ENCODE results near the gene TLE4.
"Not testable (repeated sequence)": the region's sequence is repeated elsewhere in the genome, so short reads cannot be mapped to it uniquely, and the experiment has no call there.

Gene TLE4

DNA sequence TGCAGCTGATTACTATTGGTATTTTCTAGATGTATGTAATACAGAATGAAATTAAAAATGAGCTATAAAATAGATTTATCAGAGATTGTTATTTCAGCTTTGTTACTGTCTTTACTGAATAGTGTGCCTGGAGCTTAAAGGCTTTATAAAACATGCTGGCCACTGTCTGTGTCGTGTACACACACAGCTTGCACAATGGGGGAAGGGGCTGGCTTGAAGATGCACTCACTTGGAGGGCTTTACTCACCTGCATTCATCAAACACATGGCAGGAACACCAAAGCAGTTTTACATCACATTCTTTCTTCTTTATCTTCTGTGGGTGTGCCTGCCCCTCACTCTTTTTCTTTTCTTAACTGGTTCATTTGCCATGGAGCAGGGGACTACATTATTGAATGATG, 60.9 kb downstream of the TLE4 start:
- H3K36me3 Mint-ChIP-seq = no peaks in the 10 kb centered on the region
- ATAC-seq (no peak), DNase-seq (ENCODE audit: low spot score in 2 of 2) (no peak)
- H3K4me3 Mint-ChIP-seq = no peak overlapping the region
- peaks cover 79% of the 10 kb centered on the region for H3K4me1 Mint-ChIP-seq
- no peaks in the 10 kb centered on the region for H3K9me3 Mint-ChIP-seq
- no peak overlapping the region for H3K27ac Mint-ChIP-seq

DNA sequence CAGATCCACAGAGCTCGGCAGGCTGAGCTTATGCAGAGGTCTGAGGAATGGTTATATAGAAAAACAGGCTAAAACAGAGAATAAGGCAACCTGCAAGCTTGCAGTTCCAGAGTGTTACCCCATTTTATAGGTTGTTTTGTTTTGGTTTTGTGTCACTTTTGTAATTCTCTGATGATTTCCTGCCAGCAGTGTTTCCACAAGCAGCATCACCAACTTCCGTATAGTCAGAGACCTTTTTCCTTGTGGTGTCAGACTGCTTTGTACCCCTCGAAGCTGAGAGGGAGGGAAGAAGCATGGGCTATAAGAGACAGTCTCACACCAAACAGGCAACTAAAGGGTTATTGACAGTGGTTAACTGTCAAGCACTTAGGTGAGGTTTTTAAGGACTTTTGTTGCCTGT, 61.8 kb downstream of the TLE4 start:
- ATAC-seq = peak; percentile 41
- peak overlapping the region; percentile 6 for H3K4me3 Mint-ChIP-seq

DNA sequence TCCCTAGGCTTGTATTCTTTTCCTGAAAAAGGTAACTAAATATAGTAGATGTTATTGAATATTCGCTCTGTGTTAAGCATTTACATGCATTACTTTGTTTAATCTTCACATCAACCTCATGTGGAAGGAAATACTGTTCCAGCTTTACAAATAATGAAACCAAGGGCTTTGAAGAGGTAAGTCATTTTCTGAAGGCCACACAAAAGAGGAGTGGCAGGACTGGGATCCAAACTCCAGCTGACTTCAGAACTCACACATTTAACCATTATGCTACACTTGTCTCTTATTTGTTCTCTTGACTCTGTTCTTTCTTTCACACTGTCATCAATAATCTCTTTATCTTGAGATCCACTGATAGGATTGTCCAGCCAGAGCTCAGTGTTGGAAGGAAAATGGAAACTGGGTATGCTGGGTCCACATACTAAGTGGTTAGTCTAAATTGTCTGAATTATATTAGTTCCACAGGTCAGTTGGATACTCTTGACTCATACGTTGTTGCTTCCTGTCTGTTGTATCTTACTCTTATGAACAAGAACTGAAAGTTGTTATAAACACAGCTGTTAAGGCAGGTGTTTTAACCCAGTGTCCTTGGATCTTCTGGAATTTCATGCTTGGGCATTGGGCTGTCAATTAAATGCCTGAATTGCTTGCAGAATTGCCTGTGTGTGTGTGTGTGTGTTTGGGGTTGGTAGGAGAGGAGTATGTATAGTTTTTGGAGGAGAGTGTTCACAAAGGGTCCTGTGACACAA, 65.6 kb downstream of the TLE4 start:
- Mint-ChIP-seq H3K4me1 (peaks cover 57% of the 10 kb centered on the region), H3K36me3 (no peaks in the 10 kb centered on the region), H3K27ac (peak overlapping the region; percentile 43), H3K4me3 (no peak overlapping the region), H3K9me3 (no peaks in the 10 kb centered on the region)
- ATAC-seq (peak; percentile 46), DNase-seq (ENCODE audit: low spot score in 2 of 2) (no peak)

More for the DNA sequence above, 61.8 kb downstream of the TLE4 start:
- Mint-ChIP-seq H3K9me3 (no peaks in the 10 kb centered on the region), H3K36me3 (no peaks in the 10 kb centered on the region), H3K4me1 (peaks cover 74% of the 10 kb centered on the region), H3K27ac (peak overlapping the region; percentile 17)
- no peak for DNase-seq (ENCODE audit: low spot score in 2 of 2)

DNA sequence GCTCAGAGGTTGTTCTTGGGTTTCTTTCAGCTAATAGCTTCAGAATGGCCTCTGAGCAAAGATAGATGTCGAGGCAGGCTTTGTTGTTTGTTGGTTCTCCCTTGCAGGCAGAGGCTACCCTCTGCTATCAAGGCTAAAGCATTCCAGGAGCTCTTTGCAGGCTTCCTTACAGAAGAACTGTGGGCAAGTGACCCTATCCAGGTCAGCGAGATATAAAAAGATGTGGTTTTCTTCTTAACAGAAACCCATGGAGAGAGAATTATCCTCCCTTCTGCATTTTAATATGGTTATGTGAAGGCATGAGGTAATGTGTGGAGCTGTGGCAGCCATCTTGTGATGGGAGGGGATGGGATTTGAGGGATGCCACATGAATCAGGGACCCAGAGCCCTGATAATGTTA, 67.0 kb downstream of the TLE4 start:
- peaks cover 1% of the 10 kb centered on the region for H3K9me3 Mint-ChIP-seq
- ATAC-seq (no peak), DNase-seq (ENCODE audit: low spot score in 2 of 2) (no peak)
- no peak overlapping the region for H3K4me3 Mint-ChIP-seq
- no peak overlapping the region for H3K27ac Mint-ChIP-seq
- H3K4me1 Mint-ChIP-seq = peaks cover 43% of the 10 kb centered on the region
- H3K36me3 Mint-ChIP-seq = no peaks in the 10 kb centered on the region

DNA sequence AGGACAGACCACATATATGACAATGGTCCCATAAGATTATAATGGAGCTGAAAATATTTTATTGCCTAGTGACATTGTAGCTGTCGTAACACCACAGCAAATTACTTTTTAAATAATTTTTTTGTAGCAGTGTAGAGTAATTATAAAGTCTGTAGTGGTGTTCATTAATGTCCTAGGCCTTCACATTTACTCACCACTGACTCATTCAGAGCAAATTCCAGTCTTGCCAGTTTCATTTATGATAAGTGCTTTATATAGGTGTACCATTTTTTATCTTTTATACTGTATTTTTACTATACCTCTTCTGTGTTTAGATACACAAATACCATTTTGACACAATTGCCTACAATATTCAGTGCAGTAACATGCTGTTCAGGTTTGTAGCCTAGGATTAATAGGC, 67.6 kb downstream of the TLE4 start:
- Mint-ChIP-seq H3K9me3 (peaks cover 2% of the 10 kb centered on the region), H3K27ac (no peak overlapping the region), H3K4me3 (no peak overlapping the region), H3K4me1 (peaks cover 41% of the 10 kb centered on the region), H3K36me3 (no peaks in the 10 kb centered on the region)
- ATAC-seq = no peak
- no peak for DNase-seq (ENCODE audit: low spot score in 2 of 2)

DNA sequence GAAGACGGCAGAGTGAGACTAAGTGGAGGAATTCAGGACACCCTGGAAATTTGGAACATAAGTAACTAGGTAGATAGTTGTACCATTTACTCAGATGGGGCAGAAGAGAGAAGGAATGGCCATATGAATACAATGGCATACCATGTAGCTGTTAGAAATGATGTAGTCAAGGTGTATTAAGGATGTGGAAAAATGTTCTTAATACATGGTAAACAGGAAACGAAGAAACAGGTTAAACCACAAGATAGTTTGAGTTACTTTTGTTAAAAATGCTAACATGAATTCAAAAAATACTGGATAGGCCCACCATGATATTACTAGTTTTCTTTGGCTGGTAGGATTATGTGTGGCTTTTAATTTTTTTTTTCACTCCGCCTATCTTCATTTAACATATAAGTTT, 68.3 kb downstream of the TLE4 start:
- not testable (repeated sequence) for H3K36me3 Mint-ChIP-seq; DNase-seq (ENCODE audit: low spot score in 2 of 2); H3K9me3 Mint-ChIP-seq; H3K4me3 Mint-ChIP-seq; ATAC-seq; H3K27ac Mint-ChIP-seq
- H3K4me1 Mint-ChIP-seq = peaks cover 34% of the 10 kb centered on the region

DNA sequence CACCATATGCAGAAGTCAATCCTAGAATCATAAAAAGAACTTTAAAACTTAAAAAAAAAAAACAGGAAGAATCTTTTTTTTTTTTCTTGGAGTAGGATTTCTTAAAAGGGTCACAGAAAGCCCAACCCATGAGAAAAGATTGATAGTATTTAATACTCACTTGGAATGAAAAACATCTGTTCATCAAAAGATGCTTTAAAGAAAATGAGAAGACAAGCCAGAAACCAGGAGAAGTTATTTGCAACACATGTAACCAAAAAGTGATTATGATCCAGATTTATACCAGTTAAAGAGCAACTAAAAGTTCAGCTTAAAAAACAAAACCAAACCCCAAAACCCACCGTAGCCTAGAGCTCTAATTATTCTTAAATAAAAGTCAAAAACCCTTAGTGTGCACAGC, 69.3 kb downstream of the TLE4 start:
- Mint-ChIP-seq H3K9me3 (peaks cover 4% of the 10 kb centered on the region), H3K4me1 (peaks cover 25% of the 10 kb centered on the region), H3K4me3 (no peak overlapping the region), H3K27ac (peak overlapping the region; percentile 55), H3K36me3 (no peaks in the 10 kb centered on the region)
- no peak for ATAC-seq
- DNase-seq (ENCODE audit: low spot score in 2 of 2) = no peak

DNA sequence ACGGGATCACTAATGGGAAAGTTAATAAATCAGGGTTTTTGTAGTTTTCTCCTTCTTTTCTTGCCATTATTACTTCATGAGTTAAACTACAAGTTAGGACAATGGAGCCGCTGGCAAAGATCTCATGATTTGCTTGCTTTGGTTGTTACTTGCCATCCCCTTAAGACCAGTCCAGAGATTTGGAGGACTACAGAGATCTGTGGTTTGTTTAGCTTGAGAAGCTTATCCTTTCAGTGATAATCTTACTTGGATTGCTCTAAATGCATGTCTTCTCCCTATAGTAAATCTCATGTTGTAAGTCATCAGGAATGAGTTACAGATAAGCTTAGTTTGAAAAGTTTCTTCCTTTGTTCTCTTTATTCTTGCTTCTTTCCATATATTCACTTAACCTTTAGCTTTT, 70.9 kb downstream of the TLE4 start:
- Mint-ChIP-seq H3K4me3 (no peak overlapping the region), H3K9me3 (peaks cover 4% of the 10 kb centered on the region), H3K27ac (no peak overlapping the region), H3K4me1 (peaks cover 18% of the 10 kb centered on the region), H3K36me3 (no peaks in the 10 kb centered on the region)
- DNase-seq (ENCODE audit: low spot score in 2 of 2) (no peak), ATAC-seq (no peak)

DNA sequence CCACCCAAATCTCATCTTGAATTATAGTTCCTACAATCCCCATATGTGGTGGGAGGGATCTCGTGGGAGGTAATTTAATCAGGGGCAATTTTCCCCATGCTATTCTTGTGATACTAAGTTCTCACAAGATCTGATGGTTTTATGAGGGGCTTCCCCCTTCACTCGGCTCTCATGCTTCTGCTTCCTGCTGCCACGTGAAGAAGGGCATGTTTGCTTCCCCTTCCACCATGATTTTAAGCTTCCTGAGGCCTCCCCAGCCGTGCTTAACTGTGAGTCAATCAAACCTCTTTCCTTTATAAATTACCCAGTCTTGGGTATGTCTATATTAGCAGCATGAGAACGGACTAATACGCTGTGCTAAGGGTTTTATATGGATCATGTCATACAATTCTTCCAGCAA, 72.3 kb downstream of the TLE4 start:
- peaks cover 4% of the 10 kb centered on the region for H3K9me3 Mint-ChIP-seq
- no peak overlapping the region for H3K27ac Mint-ChIP-seq
- H3K4me3 Mint-ChIP-seq = no peak overlapping the region
- no peak for ATAC-seq
- peaks cover 11% of the 10 kb centered on the region for H3K4me1 Mint-ChIP-seq
- no peak for DNase-seq (ENCODE audit: low spot score in 2 of 2)
- no peaks in the 10 kb centered on the region for H3K36me3 Mint-ChIP-seq

DNA sequence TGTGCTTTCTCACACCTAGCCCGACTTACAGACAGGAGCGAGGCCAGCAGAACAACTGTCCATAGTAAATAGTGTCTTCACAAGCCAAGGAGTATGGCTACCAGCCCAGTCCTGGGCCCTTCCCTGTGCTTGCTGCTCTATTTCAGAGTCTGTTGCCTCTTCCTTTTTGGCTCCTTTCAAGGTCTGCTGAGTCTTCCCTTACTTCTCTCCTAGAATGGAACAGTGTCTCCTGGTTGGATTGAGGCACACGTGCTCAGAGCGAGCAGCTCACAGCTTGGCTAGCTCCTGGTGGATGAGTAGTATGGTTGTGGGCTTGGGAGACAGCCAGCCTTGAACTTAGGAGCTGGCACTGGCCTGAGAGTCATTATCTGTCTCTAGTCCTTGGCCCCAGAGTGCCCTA, 72.8 kb downstream of the TLE4 start:
- Mint-ChIP-seq H3K9me3 (peaks cover 4% of the 10 kb centered on the region), H3K27ac (no peak overlapping the region), H3K4me1 (peaks cover 10% of the 10 kb centered on the region), H3K4me3 (no peak overlapping the region), H3K36me3 (no peaks in the 10 kb centered on the region)
- no peak for DNase-seq (ENCODE audit: low spot score in 2 of 2)
- no peak for ATAC-seq

DNA sequence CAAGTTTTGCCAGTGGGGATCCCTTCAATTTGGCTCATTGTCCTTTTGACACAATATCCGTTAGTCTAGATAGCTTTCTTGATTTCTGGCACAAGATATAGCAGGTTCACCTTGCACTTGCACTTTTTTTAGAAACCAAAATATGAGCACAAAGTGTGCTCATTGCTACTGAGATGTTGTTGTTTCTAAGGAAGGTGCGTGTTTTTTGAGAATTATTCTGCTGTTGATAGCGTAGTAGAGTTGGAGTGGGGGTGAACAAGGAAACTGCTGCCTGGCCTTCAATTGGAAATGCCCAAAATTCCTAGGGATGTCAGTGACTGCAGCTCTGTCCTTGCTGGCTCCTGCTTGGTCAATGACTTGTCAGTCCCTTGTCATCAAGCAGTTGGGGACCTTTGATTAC, 73.3 kb downstream of the TLE4 start:
- peaks cover 5% of the 10 kb centered on the region for H3K4me1 Mint-ChIP-seq
- peaks cover 4% of the 10 kb centered on the region for H3K9me3 Mint-ChIP-seq
- no peak overlapping the region for H3K4me3 Mint-ChIP-seq
- DNase-seq (ENCODE audit: low spot score in 2 of 2) (no peak), ATAC-seq (no peak)
- H3K36me3 Mint-ChIP-seq = no peaks in the 10 kb centered on the region
- H3K27ac Mint-ChIP-seq = no peak overlapping the region

DNA sequence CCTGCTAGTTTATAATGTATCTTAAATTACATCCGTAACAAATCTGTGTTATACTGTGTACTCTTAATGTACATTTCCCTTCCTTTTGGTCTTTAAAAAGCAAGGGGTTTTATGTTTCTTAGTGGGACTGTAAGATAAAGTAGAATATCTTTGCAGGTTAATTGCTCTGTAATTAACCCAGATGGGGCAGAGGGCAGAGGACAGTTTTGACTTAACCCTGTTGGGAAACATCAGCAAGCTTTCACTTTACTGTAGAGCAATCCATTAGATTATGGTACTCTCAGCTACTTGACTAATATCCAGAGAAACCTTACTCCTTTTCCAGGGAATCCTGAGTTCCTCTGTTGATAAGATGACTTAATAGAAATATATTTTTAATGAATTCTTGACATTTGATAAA, 74.3 kb downstream of the TLE4 start:
- Mint-ChIP-seq H3K27ac (no peak overlapping the region), H3K9me3 (peaks cover 4% of the 10 kb centered on the region), H3K36me3 (no peaks in the 10 kb centered on the region), H3K4me3 (no peak overlapping the region), H3K4me1 (no peaks in the 10 kb centered on the region)
- DNase-seq (ENCODE audit: low spot score in 2 of 2) (no peak), ATAC-seq (no peak)

DNA sequence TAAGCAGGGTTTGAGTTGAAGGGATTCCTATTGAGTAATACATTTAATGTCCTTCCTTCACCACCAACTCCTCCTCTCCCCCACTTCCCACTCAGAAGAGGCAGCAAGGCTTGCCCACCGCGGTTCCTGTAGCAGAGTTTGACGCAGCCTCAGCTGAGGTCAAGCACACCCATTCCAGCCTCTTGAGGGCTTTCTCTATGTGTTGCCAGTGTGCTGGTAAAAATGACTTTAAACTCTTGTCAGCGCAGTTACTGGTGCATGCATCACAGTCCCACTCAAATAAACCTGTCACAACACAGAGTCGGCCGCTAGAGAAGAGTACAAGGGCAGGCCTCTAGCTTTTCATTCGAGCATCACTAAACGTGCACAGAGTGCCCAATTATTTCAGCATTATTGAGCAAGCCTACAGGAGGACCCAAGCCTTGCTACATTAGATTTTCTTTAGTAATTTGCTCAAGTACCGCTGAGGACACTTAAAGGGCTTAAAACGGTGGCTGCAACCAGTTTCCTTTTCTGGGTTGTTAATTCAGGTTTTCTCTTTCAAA, 79.6 kb downstream of the TLE4 start:
- no peak overlapping the region for H3K4me3 Mint-ChIP-seq
- no peak for DNase-seq (ENCODE audit: low spot score in 2 of 2)

DNA sequence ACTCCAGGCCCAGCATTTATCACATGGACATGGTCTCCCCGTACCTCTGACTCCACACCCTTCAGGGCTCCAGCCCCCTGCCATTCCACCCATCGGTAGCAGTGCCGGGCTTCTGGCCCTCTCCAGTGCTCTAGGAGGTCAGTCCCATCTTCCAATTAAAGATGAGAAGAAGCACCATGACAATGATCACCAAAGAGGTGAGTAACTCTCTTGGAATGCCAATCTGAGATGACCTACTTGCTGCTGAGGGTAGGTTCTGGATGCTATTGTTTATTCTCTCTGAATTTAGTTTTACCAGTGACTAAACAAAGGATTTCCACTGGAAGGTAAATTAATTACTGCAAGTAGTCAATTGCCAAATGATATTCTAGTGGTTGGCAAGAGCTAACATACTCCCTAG, 80.8 kb downstream of the TLE4 start:
- Mint-ChIP-seq H3K27ac (no peak overlapping the region), H3K9me3 (no peaks in the 10 kb centered on the region), H3K36me3 (peaks cover 11% of the 10 kb centered on the region), H3K4me1 (peaks cover 4% of the 10 kb centered on the region), H3K4me3 (no peak overlapping the region)
- DNase-seq (ENCODE audit: low spot score in 2 of 2) = no peak
- ATAC-seq = no peak

More for the DNA sequence above, 79.6 kb downstream of the TLE4 start:
- ATAC-seq = no peak
- peaks cover 11% of the 10 kb centered on the region for H3K36me3 Mint-ChIP-seq
- H3K27ac Mint-ChIP-seq = no peak overlapping the region
- H3K4me1 Mint-ChIP-seq = no peaks in the 10 kb centered on the region
- H3K9me3 Mint-ChIP-seq = no peaks in the 10 kb centered on the region

DNA sequence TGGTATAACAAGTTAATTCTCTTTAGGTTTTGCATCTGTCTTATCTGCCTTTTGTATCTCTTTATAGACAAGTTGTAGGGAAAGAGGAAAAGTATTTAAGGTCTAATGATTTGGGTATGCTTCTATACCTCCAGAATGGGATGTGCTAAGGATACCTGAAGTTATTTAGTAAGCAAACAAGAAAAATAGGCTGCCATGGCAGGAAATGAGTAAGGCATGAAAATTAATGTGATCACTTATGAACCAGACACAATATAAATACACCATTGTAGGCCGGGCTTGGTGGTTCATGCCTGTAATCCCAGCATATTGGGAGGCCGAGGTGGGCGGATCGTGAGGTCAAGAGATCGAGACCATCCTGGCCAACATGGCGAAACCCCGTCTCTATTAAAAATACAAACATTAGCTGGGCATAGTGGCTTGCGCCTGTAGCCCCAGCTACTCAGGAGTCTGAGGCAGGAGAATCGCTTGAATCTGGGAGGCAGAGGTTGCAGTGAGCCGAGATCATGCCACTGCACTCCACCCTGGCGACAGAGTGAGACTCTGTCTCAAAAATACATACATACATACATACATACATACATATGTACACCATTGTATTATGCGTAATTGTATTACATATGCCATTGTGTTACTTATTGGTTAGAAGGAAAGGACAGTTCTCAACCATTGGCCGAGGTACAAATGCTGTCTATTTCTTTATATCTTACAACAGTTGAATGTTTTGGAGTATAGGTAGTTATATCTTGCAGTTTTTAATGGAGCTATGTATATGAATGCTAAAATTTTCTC, 83.0 kb downstream of the TLE4 start:
- H3K27ac Mint-ChIP-seq; H3K9me3 Mint-ChIP-seq; H3K4me3 Mint-ChIP-seq; DNase-seq (ENCODE audit: low spot score in 2 of 2); ATAC-seq: not testable (repeated sequence)
- H3K4me1 Mint-ChIP-seq = peaks cover 10% of the 10 kb centered on the region
- peaks cover 11% of the 10 kb centered on the region for H3K36me3 Mint-ChIP-seq

DNA sequence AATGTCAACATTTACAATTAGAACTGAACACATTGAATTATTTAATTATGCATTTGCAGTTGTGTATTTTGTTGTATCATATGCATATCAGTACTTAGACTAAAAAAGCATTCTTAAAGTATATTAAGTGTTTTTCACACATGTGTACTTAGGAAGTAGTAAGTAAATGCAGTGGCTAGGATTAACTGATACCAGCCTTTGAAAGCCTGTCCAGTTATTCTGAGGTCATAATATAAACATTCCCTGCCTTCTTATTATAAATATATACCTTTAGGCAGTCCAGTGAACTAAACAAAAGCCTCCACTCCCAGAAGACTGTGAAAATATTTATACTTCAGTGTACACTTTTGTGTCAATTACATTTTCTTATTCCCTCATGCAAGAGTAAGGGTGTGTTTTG, 83.8 kb downstream of the TLE4 start:
- ATAC-seq (no peak), DNase-seq (ENCODE audit: low spot score in 2 of 2) (no peak)
- peaks cover 10% of the 10 kb centered on the region for H3K4me1 Mint-ChIP-seq
- H3K9me3 Mint-ChIP-seq = no peaks in the 10 kb centered on the region
- H3K27ac Mint-ChIP-seq = no peak overlapping the region
- H3K36me3 Mint-ChIP-seq = peaks cover 11% of the 10 kb centered on the region
- no peak overlapping the region for H3K4me3 Mint-ChIP-seq
